Naive B cell (primary cell): ENCODE measurements around the gene EXPH5. TPM values are rescaled to one million over a fixed set of nuclear protein-coding genes. Genes with fewer than 3 reads are reported as not detected.
"Not testable (repeated sequence)": the region's sequence is repeated elsewhere in the genome, so short reads cannot be mapped to it uniquely, and the experiment has no call there.

Experiments used
- ATAC-seq, 2 donors: fragments of 150-1000 bp; cut with Tn5 transposase; 2 replicates each; pipeline ENCODE4 v1.10.0; 2021; ENCODE audit warnings: low read depth in 2 of 2, mild to moderate bottlenecking in 2 of 2, moderate library complexity in 2 of 2
- DNase-seq: peaks from one replicate; pipeline ENCODE4 v3.0.0; 2022
- H3K27ac Mint-ChIP-seq, 6 donors: one replicate each; pipeline ENCODE4 v1.8.0; 2020 to 2022; ENCODE audit warnings: mild to moderate bottlenecking in 6 of 6, mixed read lengths in 6 of 6, moderate library complexity in 5 of 6, inconsistent platforms in 2 of 6
- H3K27me3 Mint-ChIP-seq, 3 donors: one replicate each; pipeline ENCODE4 v1.8.0; 2021 to 2022; ENCODE audit warnings: mixed read lengths in 3 of 3, mild to moderate bottlenecking in 1 of 3
- H3K36me3 Mint-ChIP-seq, 2 donors: one replicate each; pipeline ENCODE4 v1.8.0; 2020 to 2022; ENCODE audit warnings: mixed read lengths in 2 of 2, inconsistent platforms in 1 of 2, mild to moderate bottlenecking in 1 of 2
- H3K4me1 Mint-ChIP-seq, 3 donors: one replicate each; pipeline ENCODE4 v1.8.0; 2020 to 2022; ENCODE audit warnings: mixed read lengths in 3 of 3, inconsistent platforms in 1 of 3, mild to moderate bottlenecking in 1 of 3, moderate library complexity in 1 of 3
- H3K4me3 Mint-ChIP-seq, 8 donors: one replicate each; pipeline ENCODE4 v1.8.0; 2020 to 2022; ENCODE audit warnings: mild to moderate bottlenecking in 8 of 8, mixed read lengths in 8 of 8, moderate library complexity in 8 of 8, inconsistent platforms in 2 of 8
- H3K9me3 Mint-ChIP-seq, 7 donors: one replicate each; pipeline ENCODE4 v1.8.0; 2020 to 2022; ENCODE audit warnings: mixed read lengths in 7 of 7, mild to moderate bottlenecking in 5 of 7, inconsistent platforms in 2 of 7, moderate library complexity in 1 of 7
- polyA plus RNA-seq, 6 donors: library from polyadenylated mRNA; unstranded; fragments of 300-500 nt; fragmentation: Illumina TruSeq; gene quantifications; one replicate each; pipeline ENCODE4 v1.2.3, GENCODE V29; 2021; ENCODE audit warnings: low read depth in 6 of 6

The EXPH5 gene
- 1 to 10 TPM in 1 of 6 donors, under 1 TPM in 4, not detected in 1; 0.05 to 1.0 (median 0.31) TPM for polyA plus RNA-seq

GRCh38 chr11:108593214-108593922 is at the start of gene EXPH5:
Gene EXPH5, minus strand, starts transcription at chr11:108593768. Its CDS starts 232 bp downstream, at chr11:108593536.
- Mint-ChIP-seq H3K27me3 (peaks cover 20 to 40% (median 35%) of the 10 kb centered on the region in 3 donors), H3K36me3 (peaks cover 4 to 8% of the 10 kb centered on the region in 2 donors), H3K9me3 (no peaks in the 10 kb centered on the region), H3K27ac (peak within 1 kb of the TSS; percentile 63 to 94 (median 84)), H3K4me3 (peak within 1 kb of the TSS; percentile 94 to 99 (median 96)), H3K4me1 (peaks cover 9 to 18% (median 14%) of the 10 kb centered on the region in 3 donors)
- ATAC-seq: peak; percentile 88 to 91
- peak; percentile 71 for DNase-seq

- not testable (repeated sequence) for H3K36me3 Mint-ChIP-seq, H3K4me3 Mint-ChIP-seq, H3K9me3 Mint-ChIP-seq, DNase-seq, ATAC-seq, H3K4me1 Mint-ChIP-seq, H3K27ac Mint-ChIP-seq
- H3K27me3 Mint-ChIP-seq: peaks cover 10 to 38% (median 15%) of the 10 kb centered on the region in 3 donors
Measured at GRCh38 chr11:108641752-108642151, 48.2 kb upstream of the EXPH5 start.

GRCh38 chr11:108639146-108639545 is 45.6 kb upstream of the EXPH5 start:
- DNase-seq (no peak), ATAC-seq (no peak)
- Mint-ChIP-seq H3K27me3 (peaks cover 18 to 49% (median 22%) of the 10 kb centered on the region in 3 donors), H3K27ac (no peak overlapping the region), H3K4me3 (no peak overlapping the region), H3K9me3 (no peaks in the 10 kb centered on the region), H3K36me3 (no peaks in the 10 kb centered on the region), H3K4me1 (no peaks in the 10 kb centered on the region)

GRCh38 chr11:108636222-108636621 is 42.7 kb upstream of the EXPH5 start:
- peaks cover 18 to 61% (median 31%) of the 10 kb centered on the region in 3 donors for H3K27me3 Mint-ChIP-seq
- H3K9me3 Mint-ChIP-seq: no peaks in the 10 kb centered on the region
- H3K27ac Mint-ChIP-seq: no peak overlapping the region
- H3K36me3 Mint-ChIP-seq: no peaks in the 10 kb centered on the region
- ATAC-seq (no peak), DNase-seq (no peak)
- H3K4me3 Mint-ChIP-seq: no peak overlapping the region
- H3K4me1 Mint-ChIP-seq: no peaks in the 10 kb centered on the region

- ATAC-seq (no peak), DNase-seq (no peak)
- H3K9me3 Mint-ChIP-seq: peaks cover 0 to 8% (median 0%) of the 10 kb centered on the region in 7 donors
- no peaks in the 10 kb centered on the region for H3K4me1 Mint-ChIP-seq
- no peaks in the 10 kb centered on the region for H3K36me3 Mint-ChIP-seq
- no peak overlapping the region for H3K27ac Mint-ChIP-seq
- H3K27me3 Mint-ChIP-seq: peaks cover 18 to 50% (median 31%) of the 10 kb centered on the region in 3 donors
- no peak overlapping the region for H3K4me3 Mint-ChIP-seq
Measured at GRCh38 chr11:108635106-108635505, 41.5 kb upstream of the EXPH5 start.

GRCh38 chr11:108632041-108632704 is 38.6 kb upstream of the EXPH5 start:
- no peak for ATAC-seq
- Mint-ChIP-seq H3K4me3 (no peak overlapping the region), H3K36me3 (no peaks in the 10 kb centered on the region), H3K9me3 (peaks cover 0 to 13% (median 0%) of the 10 kb centered on the region in 7 donors), H3K27me3 (peaks cover 15 to 37% (median 19%) of the 10 kb centered on the region in 3 donors), H3K4me1 (no peaks in the 10 kb centered on the region), H3K27ac (no peak overlapping the region)
- no peak for DNase-seq

GRCh38 chr11:108629274-108629673 is 35.7 kb upstream of the EXPH5 start:
- Mint-ChIP-seq H3K9me3 (peaks cover 0 to 13% (median 2%) of the 10 kb centered on the region in 7 donors), H3K27me3 (peaks cover 10 to 37% (median 16%) of the 10 kb centered on the region in 3 donors), H3K36me3 (no peaks in the 10 kb centered on the region), H3K27ac (no peak overlapping the region), H3K4me3 (no peak overlapping the region), H3K4me1 (no peaks in the 10 kb centered on the region)
- no peak for ATAC-seq
- no peak for DNase-seq

- H3K27ac Mint-ChIP-seq: no peak overlapping the region
- no peak for DNase-seq
- H3K9me3 Mint-ChIP-seq: peaks cover 0 to 13% (median 2%) of the 10 kb centered on the region in 7 donors
- no peaks in the 10 kb centered on the region for H3K36me3 Mint-ChIP-seq
- no peak overlapping the region for H3K4me3 Mint-ChIP-seq
- H3K27me3 Mint-ChIP-seq: peaks cover 7 to 35% (median 16%) of the 10 kb centered on the region in 3 donors
- ATAC-seq: no peak
- no peaks in the 10 kb centered on the region for H3K4me1 Mint-ChIP-seq
Measured at GRCh38 chr11:108628812-108629211, 35.2 kb upstream of the EXPH5 start.

- no peaks in the 10 kb centered on the region for H3K4me1 Mint-ChIP-seq
- DNase-seq (no peak), ATAC-seq (no peak)
- peaks cover 0 to 13% (median 2%) of the 10 kb centered on the region in 7 donors for H3K9me3 Mint-ChIP-seq
- no peak overlapping the region for H3K27ac Mint-ChIP-seq
- H3K36me3 Mint-ChIP-seq: no peaks in the 10 kb centered on the region
- no peak overlapping the region for H3K4me3 Mint-ChIP-seq
- peaks cover 7 to 34% (median 16%) of the 10 kb centered on the region in 3 donors for H3K27me3 Mint-ChIP-seq
Measured at GRCh38 chr11:108628326-108628725, 34.8 kb upstream of the EXPH5 start.

- ATAC-seq: no peak
- H3K36me3 Mint-ChIP-seq: no peaks in the 10 kb centered on the region
- no peaks in the 10 kb centered on the region for H3K4me1 Mint-ChIP-seq
- H3K27ac Mint-ChIP-seq: no peak overlapping the region
- peaks cover 0 to 5% (median 2%) of the 10 kb centered on the region in 7 donors for H3K9me3 Mint-ChIP-seq
- H3K4me3 Mint-ChIP-seq: no peak overlapping the region
- peaks cover 3 to 37% (median 22%) of the 10 kb centered on the region in 3 donors for H3K27me3 Mint-ChIP-seq
- DNase-seq: no peak
Measured at GRCh38 chr11:108624196-108624925, 30.8 kb upstream of the EXPH5 start.

GRCh38 chr11:108622341-108622740 is 28.8 kb upstream of the EXPH5 start:
- H3K27me3 Mint-ChIP-seq: peaks cover 8 to 46% (median 26%) of the 10 kb centered on the region in 3 donors
- H3K27ac Mint-ChIP-seq: no peak overlapping the region
- H3K4me3 Mint-ChIP-seq: no peak overlapping the region
- peaks cover 0 to 2% (median 0%) of the 10 kb centered on the region in 7 donors for H3K9me3 Mint-ChIP-seq
- no peak for DNase-seq
- no peaks in the 10 kb centered on the region for H3K36me3 Mint-ChIP-seq
- H3K4me1 Mint-ChIP-seq: no peaks in the 10 kb centered on the region
- ATAC-seq: no peak

GRCh38 chr11:108620958-108621772 is 27.6 kb upstream of the EXPH5 start:
- H3K36me3 Mint-ChIP-seq: no peaks in the 10 kb centered on the region
- H3K27ac Mint-ChIP-seq: peak overlapping the region in 1 of 6 donors; percentile 12
- DNase-seq: no peak
- H3K27me3 Mint-ChIP-seq: peaks cover 8 to 53% (median 28%) of the 10 kb centered on the region in 3 donors
- H3K9me3 Mint-ChIP-seq: peaks cover 0 to 2% (median 0%) of the 10 kb centered on the region in 7 donors
- H3K4me1 Mint-ChIP-seq: no peaks in the 10 kb centered on the region
- no peak for ATAC-seq
- no peak overlapping the region for H3K4me3 Mint-ChIP-seq

- H3K27ac Mint-ChIP-seq: no peak overlapping the region
- no peaks in the 10 kb centered on the region for H3K36me3 Mint-ChIP-seq
- DNase-seq (no peak), ATAC-seq (no peak)
- H3K4me3 Mint-ChIP-seq: no peak overlapping the region
- H3K9me3 Mint-ChIP-seq: no peaks in the 10 kb centered on the region
- H3K4me1 Mint-ChIP-seq: no peaks in the 10 kb centered on the region
- H3K27me3 Mint-ChIP-seq: peaks cover 8 to 50% (median 19%) of the 10 kb centered on the region in 3 donors
Measured at GRCh38 chr11:108618529-108618928, 25.0 kb upstream of the EXPH5 start.
